HG03097 (cell line): Measurements from ENCODE around the gene CELSR2.

Experiments
- ATAC-seq: cut with Tn5 transposase; IDR thresholded peaks from one replicate; pipeline ENCODE4 v1.9.1; 2021; ENCODE audit not compliant: unreplicated experiment, low FRiP score

Gene CELSR2

DNA sequence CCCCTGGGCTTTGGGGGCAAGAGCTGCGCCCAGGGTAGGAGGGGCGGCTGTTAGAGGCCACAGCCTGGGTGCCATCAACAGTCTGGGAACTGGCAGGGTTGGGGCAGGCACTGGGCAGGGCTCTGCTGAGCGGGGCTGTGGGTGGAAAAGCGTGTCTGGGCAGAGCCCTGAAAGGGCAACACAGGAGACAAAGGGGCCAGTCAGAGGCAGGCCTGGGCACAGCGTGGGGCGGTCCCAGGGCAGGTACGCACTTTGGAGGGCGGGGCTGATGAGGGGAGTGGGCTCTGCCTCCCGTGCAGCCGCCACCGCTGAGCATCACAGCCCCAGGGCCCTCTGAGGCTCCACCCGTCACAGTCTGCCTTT is 13.9 kb downstream of the CELSR2 start:
- no peak for ATAC-seq

DNA sequence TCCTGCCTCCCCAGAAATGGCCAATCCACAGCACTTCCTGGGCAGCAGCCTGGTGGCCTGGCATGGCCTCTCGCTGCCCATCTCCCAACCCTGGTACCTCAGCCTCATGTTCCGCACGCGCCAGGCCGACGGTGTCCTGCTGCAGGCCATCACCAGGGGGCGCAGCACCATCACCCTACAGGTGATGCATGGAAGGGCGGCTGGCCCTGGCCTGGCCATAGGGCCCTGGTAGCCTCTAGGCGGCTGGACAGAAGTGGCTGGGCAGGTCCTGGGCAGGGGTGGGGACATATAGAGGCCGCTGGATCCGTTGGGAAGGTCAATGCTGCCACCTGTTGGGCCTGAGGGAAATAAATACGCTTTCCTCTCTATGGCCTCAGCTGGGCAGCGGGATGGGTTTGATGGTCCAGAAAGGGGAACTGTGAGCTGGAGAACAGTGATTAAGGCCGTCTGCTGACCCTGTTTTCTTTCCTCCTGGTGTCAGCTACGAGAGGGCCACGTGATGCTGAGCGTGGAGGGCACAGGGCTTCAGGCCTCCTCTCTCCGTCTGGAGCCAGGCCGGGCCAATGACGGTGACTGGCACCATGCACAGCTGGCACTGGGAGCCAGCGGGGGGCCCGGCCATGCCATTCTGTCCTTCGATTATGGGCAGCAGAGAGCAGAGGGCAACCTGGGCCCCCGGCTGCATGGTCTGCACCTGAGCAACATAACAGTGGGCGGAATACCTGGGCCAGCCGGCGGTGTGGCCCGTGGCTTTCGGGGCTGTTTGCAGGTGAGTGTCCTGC is 14.4 kb downstream of the CELSR2 start:
- ATAC-seq, result no peak

DNA sequence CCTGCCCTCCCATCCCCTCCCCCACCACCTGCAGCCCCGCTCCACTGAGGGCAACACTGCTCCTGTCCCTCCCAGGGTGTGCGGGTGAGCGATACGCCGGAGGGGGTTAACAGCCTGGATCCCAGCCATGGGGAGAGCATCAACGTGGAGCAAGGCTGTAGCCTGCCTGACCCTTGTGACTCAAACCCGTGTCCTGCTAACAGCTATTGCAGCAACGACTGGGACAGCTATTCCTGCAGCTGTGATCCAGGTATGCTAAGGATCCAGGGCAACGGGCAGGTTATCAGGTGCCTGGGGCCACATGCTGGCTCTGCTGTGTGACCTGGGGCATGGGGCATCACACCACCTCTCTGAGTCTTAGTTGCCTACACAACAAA is 15.0 kb downstream of the CELSR2 start:
- ATAC-seq, result no peak

DNA sequence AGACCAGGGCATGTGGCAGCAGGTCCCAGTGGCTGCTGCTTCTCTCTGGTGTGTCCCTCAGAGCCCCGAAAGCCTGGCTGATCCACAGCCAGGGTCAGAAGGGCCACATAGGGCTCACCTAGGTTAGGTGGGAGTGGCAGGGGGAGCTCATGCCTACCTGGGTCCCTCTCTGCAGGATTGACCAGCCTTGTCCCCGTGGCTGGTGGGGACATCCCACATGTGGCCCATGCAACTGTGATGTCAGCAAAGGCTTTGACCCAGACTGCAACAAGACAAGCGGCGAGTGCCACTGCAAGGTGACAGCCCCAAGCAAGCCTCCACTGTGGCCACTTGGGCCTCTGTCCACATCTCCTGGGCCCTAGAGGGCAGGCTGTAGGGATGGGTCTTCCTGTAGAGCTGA is 15.7 kb downstream of the CELSR2 start:
- ATAC-seq, result no peak

DNA sequence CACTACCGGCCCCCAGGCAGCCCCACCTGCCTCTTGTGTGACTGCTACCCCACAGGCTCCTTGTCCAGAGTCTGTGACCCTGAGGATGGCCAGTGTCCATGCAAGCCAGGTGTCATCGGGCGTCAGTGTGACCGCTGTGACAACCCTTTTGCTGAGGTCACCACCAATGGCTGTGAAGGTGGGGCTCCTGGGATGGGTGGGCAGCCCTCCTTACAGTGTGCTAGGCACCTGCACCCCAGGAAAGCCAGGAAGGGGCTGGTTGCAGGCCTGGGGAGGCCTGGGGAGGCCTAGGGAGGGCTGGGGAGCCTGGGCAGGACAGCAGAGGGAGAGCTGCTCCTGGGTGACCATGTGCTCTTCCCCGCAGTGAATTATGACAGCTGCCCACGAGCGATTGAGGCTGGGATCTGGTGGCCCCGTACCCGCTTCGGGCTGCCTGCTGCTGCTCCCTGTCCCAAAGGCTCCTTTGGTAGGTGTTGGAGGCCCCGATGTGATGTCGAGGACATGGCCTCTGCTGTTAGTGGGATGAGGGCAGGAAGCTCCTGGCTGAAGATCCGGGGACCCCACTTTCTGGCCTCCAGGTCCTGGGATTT is 16.5 kb downstream of the CELSR2 start:
- no peak for ATAC-seq

DNA sequence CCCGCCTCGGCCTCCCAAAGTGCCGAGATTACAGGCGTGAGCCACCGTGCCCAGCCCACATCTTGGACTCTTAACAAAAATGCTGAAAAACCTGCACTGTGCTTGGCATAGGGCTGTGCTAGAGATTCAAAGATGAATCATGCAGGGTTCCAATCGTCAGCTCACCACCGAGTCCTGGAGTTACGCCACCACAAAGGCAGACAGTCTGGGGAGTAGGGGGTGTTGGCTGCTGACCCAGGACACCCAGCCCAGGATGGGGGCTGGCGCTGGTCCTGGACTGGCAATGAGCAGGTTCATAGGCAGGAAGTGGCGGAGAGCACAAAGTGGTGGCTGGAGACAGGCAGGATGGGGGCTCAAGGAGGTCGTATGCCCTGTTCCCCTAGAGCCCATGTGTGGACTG is 17.6 kb downstream of the CELSR2 start:
- no peak for ATAC-seq

DNA sequence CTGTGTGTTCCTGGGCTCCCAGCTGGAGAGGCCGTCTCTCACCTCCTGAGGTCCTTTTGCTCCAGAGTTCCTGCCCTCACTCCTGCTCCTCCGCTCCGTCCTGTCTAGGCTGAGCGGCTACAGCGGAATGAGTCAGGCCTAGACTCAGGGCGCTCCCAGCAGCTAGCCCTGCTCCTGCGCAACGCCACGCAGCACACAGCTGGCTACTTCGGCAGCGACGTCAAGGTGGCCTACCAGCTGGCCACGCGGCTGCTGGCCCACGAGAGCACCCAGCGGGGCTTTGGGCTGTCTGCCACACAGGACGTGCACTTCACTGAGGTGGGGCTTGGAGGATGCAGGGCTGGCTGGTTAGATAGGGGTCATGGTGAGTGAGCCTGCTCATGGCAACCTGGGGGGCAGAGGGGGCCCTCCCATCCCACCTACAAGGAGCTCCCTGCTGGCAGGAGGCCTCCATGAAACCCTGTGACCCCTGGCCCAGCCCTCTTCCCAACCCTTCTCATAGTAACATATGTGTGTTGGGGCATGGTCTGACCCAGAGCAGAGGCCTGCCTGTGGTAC is 18.5 kb downstream of the CELSR2 start:
- ATAC-seq, result no peak

DNA sequence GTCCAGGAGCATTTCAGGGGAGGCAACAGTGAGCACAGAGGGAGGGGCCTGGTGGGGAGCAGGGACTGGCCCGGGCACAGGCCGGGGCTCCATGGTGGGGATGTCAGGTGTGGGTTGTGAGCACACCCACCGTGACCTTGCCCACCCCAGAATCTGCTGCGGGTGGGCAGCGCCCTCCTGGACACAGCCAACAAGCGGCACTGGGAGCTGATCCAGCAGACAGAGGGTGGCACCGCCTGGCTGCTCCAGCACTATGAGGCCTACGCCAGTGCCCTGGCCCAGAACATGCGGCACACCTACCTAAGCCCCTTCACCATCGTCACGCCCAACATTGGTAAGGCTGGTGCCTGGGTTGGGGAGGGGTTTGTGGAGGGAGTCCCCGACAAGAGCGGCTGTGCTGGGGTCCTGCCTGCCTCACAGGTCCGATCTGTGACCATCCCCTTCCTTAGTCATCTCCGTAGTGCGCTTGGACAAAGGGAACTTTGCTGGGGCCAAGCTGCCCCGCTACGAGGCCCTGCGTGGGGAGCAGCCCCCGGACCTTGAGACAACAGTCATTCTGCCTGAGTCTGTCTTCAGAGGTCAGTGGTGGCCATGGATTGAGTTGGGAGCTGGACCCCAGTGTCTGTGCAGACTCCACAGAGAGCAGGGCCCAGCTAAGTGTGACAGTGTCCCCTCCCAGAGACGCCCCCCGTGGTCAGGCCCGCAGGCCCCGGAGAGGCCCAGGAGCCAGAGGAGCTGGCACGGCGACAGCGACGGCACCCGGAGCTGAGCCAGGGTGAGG is 19.3 kb downstream of the CELSR2 start:
- ATAC-seq, result no peak

DNA sequence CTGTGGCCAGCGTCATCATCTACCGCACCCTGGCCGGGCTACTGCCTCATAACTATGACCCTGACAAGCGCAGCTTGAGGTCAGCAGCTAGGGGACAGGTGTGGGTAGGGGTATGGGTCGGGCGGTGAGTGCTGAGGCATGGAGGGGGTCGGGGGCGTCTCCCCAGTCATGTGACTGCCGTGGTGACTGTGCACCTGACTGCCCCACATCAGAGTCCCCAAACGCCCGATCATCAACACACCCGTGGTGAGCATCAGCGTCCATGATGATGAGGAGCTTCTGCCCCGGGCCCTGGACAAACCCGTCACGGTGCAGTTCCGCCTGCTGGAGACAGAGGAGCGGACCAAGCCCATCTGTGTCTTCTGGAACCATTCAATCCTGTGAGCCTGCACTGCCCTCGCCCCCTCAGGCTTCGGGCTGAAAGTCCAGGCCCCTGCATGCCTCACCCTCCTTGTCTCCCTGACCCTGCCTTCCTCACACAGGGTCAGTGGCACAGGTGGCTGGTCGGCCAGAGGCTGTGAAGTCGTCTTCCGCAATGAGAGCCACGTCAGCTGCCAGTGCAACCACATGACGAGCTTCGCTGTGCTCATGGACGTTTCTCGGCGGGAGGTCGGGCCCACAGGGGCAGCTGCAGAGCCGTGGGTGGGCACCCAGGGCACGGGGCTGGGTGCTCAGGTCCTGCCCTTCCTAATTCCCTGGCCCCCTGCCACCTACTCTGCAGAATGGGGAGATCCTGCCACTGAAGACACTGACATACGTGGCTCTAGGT is 20.1 kb downstream of the CELSR2 start:
- no peak for ATAC-seq

DNA sequence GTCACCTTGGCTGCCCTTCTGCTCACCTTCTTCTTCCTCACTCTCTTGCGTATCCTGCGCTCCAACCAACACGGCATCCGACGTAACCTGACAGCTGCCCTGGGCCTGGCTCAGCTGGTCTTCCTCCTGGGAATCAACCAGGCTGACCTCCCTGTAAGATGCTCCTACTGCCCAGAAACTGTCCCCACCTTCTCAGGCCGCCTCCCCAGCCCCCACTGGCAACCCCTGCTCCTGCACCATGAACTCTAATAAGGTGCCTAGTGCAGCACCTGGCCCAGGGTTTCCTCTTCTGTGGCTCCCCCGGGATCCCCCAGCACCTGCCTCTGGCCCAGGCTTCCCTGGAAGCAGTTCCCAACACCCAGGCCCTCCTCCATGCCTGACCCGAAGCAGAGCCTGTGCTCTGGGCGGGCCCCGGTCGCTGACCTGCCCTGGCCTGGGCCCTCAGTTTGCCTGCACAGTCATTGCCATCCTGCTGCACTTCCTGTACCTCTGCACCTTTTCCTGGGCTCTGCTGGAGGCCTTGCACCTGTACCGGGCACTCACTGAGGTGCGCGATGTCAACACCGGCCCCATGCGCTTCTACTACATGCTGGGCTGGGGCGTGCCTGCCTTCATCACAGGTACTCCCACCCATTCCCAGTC is 20.8 kb downstream of the CELSR2 start:
- ATAC-seq, result no peak

DNA sequence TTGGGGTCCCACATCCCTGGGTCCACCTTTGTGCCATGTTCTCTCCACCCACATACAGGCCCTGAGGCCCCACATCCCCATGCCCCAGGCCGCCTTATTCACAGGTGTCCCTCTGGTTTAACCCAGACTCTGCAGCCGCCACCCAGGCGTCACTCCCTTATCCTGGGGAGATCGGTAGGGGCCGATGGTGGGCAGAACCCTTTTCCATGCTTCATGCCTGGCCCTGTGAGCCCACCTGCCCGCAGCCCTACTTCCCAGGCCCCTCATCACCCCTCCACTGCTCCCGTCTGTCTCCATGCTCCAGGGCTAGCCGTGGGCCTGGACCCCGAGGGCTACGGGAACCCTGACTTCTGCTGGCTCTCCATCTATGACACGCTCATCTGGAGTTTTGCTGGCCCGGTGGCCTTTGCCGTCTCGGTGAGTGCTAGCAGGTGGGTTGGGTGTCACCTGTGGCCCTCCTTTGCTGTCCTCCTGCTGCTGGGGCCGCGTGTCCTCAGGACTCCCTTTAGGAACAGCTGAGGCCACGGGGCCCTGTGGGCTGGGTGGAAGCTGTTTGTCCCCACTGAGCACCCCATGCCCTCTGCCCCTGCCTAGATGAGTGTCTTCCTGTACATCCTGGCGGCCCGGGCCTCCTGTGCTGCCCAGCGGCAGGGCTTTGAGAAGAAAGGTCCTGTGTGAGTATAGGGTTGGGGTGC is 21.4 kb downstream of the CELSR2 start:
- no peak for ATAC-seq

DNA sequence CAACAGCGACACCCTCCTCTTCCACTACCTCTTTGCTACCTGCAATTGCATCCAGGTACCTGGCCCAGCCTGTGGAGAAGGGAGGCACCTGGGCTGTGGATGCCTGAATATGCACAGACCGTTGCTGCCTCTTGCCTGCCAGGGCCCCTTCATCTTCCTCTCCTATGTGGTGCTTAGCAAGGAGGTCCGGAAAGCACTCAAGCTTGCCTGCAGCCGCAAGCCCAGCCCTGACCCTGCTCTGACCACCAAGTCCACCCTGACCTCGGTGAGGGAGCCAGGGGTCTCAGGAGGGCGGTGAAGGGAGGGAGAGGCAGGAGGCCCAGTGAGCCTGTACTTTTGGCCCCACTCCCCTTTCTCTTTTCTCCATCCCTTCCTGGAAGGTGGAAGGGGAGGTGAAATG is 22.1 kb downstream of the CELSR2 start:
- no peak for ATAC-seq

DNA sequence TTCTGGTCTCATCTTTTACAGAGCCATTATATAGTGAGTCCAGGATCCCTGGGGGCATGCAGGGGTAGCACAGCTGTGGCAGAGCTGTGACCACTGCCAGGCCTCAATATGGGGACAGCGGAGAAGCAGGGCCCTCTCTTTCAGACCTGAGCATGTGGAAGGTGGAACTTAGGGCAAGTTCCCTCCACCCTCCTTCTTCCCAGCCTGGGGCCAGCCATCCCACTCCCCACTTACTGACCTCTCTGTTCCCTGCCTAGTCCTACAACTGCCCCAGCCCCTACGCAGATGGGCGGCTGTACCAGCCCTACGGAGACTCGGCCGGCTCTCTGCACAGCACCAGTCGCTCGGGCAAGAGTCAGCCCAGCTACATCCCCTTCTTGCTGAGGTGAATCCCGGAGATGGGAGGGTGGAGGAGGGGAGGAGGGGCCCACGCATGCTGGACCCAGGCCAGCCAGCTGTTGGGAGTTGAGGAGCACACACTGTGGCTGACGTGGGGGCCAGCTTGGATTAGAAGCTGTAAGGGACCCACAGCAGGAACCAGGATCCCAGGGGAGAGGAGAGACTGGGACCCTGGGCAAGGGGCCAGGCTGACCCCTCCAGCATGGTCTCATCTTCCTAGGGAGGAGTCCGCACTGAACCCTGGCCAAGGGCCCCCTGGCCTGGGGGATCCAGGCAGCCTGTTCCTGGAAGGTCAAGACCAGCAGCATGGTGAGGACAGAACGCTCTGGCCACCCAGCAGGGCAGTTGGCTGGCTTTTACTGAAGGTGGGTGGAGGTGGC is 22.9 kb downstream of the CELSR2 start:
- no peak for ATAC-seq

DNA sequence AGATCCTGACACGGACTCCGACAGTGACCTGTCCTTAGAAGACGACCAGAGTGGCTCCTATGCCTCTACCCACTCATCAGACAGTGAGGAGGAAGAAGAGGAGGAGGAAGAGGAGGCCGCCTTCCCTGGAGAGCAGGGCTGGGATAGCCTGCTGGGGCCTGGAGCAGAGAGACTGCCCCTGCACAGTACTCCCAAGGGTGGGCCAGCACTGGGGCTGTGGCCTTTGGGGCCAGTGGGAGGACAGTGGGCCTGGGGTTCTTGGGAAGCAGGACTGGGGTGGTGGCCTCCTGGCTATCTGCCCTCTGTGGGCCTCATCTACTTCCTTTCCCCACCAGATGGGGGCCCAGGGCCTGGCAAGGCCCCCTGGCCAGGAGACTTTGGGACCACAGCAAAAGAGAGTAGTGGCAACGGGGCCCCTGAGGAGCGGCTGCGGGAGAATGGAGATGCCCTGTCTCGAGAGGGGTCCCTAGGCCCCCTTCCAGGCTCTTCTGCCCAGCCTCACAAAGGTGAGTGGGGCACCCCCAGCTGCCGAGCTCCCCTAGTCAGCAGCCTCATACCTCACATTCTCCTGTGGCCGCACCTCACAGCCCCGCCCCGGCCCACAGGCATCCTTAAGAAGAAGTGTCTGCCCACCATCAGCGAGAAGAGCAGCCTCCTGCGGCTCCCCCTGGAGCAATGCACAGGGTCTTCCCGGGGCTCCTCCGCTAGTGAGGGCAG is 23.6 kb downstream of the CELSR2 start:
- ATAC-seq, result no peak

DNA sequence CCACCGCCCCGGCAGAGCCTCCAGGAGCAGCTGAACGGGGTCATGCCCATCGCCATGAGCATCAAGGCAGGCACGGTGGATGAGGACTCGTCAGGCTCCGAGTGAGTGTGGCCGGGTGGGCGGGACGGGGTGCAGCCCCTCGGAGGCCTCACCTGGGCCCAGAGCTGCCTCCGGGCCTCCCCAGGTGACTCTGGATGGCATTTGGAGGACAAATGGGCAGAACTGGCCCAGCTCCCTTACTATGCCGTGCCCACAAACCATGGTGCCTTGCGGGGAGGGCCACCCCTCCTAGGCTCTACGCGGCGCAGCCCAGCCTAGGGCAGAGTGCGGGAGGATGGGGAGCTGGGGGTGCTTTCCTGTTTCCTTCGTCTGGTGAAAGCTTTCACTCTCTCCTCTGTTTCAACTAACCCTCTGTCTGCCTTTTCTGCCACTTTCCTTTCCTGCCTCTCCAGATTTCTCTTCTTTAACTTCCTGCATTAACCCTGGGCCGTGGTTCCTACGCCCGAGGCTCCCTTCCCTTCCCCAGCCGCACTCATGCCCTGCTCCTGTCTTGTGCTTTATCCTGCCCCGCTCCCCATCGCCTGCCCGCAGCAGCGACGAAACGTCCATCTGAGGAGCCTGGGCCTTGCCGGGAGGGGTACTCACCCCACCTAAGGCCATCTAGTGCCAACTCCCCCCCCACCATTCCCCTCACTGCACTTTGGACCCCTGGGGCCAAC is 24.4 kb downstream of the CELSR2 start:
- ATAC-seq, result no peak

DNA sequence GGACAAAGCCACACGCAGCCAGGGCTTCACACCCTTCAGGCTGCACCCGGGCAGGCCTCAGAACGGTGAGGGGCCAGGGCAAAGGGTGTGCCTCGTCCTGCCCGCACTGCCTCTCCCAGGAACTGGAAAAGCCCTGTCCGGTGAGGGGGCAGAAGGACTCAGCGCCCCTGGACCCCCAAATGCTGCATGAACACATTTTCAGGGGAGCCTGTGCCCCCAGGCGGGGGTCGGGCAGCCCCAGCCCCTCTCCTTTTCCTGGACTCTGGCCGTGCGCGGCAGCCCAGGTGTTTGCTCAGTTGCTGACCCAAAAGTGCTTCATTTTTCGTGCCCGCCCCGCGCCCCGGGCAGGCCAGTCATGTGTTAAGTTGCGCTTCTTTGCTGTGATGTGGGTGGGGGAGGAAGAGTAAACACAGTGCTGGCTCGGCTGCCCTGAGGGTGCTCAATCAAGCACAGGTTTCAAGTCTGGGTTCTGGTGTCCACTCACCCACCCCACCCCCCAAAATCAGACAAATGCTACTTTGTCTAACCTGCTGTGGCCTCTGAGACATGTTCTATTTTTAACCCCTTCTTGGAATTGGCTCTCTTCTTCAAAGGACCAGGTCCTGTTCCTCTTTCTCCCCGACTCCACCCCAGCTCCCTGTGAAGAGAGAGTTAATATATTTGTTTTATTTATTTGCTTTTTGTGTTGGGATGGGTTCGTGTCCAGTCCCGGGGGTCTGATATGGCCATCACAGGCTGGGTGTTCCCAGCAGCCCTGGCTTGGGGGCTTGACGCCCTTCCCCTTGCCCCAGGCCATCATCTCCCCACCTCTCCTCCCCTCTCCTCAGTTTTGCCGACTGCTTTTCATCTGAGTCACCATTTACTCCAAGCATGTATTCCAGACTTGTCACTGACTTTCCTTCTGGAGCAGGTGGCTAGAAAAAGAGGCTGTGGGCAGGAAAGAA is 25.5 kb downstream of the CELSR2 start:
- no peak for ATAC-seq
